ENCODE data around the gene ZC3HAV1.

Gene ZC3HAV1

GRCh38 chr7:139153832-139154231 is 44.3 kb upstream of the ZC3HAV1 start (continued):
- TF ChIP-seq PATZ1 (CRISPR knock-in tag; IDR thresholded peaks at IDR 0.05; ENCODE audit: borderline replicate concordance) (no peak), CSDC2 (CRISPR knock-in tag; IDR thresholded peaks at IDR 0.05) (no peak)
- TF ChIP-seq, protein P1, sequence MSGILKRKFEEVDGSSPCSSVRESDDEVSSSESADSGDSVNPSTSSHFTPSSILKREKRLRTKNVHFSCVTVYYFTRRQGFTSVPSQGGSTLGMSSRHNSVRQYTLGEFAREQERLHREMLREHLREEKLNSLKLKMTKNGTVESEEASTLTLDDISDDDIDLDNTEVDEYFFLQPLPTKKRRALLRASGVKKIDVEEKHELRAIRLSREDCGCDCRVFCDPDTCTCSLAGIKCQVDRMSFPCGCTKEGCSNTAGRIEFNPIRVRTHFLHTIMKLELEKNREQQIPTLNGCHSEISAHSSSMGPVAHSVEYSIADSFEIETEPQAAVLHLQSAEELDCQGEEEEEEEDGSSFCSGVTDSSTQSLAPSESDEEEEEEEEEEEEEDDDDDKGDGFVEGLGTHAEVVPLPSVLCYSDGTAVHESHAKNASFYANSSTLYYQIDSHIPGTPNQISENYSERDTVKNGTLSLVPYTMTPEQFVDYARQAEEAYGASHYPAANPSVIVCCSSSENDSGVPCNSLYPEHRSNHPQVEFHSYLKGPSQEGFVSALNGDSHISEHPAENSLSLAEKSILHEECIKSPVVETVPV (CRISPR knock-in tag; IDR thresholded peaks at IDR 0.05) = no peak

DNA sequence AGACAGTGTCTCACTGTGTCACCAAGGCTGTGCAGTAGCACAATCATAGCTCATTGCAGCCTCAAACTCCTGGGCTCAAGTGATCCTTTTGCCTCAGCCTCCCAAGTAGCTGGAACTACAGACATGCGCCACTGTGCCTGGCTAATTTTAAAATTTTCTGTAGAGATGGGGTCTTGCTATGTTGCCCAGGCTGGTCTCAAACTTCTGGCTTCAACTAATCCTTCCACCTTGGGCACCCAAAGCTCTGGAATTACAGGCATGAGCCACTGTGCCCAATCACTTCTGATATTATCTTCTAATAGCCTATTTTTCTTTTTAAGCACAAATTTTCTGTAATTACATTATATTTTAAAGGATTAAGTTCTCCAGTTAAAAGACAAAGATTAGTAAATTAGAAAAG is 42.6 kb upstream of the ZC3HAV1 start:
- no peak for ATAC-seq
- TF ChIP-seq RARB (CRISPR knock-in tag; IDR thresholded peaks at IDR 0.05) (no peak), ZC3H10 (CRISPR knock-in tag; IDR thresholded peaks at IDR 0.05) (no peak), GLIS3 (CRISPR knock-in tag; IDR thresholded peaks at IDR 0.05) (no peak), ESRRG (CRISPR knock-in tag; IDR thresholded peaks at IDR 0.05) (no peak), OSR1 (CRISPR knock-in tag; IDR thresholded peaks at IDR 0.05) (no peak), BACH2 (CRISPR knock-in tag; IDR thresholded peaks at IDR 0.05; ENCODE audit: borderline replicate concordance) (no peak), ZNF8 (CRISPR knock-in tag; IDR thresholded peaks at IDR 0.05) (no peak), POU6F1 (CRISPR knock-in tag; IDR thresholded peaks at IDR 0.05; ENCODE audit: borderline replicate concordance, low read depth) (no peak), CREB5 (CRISPR knock-in tag; IDR thresholded peaks at IDR 0.05; ENCODE audit: low read depth) (no peak), TOX (CRISPR knock-in tag; IDR thresholded peaks at IDR 0.05; ENCODE audit: borderline replicate concordance) (no peak), CSDC2 (CRISPR knock-in tag; IDR thresholded peaks at IDR 0.05) (no peak), ARNTL (CRISPR knock-in tag; IDR thresholded peaks at IDR 0.05; ENCODE audit: borderline replicate concordance, low read depth) (no peak), TSHZ2 (CRISPR knock-in tag; IDR thresholded peaks at IDR 0.05) (no peak), ZFP30 (CRISPR knock-in tag; IDR thresholded peaks at IDR 0.05) (no peak)

DNA sequence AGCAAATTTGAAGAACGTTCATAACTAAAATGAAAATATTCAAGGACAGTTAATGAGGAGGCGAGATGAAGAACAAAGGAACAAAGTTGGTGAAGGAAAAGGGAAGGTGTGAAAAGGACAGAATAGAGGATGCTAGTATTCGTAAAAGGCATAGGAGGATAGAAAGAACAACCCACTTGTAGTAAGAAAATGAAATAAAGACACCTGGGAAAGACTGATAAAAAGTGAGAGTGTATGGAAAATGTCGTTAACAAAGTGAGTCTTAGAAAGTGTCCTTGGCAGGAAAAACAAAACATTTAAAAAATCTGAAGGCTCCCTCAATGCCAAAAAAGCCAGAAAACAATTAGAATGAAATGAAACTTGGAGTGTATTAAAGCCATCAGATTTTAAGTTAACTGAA is 29.6 kb upstream of the ZC3HAV1 start:
- no peak for ATAC-seq
- TF ChIP-seq GLIS3 (CRISPR knock-in tag; IDR thresholded peaks at IDR 0.05) (no peak), PATZ1 (CRISPR knock-in tag; IDR thresholded peaks at IDR 0.05; ENCODE audit: borderline replicate concordance) (no peak), RARB (CRISPR knock-in tag; IDR thresholded peaks at IDR 0.05) (no peak), ISL1 (CRISPR knock-in tag; IDR thresholded peaks at IDR 0.05) (no peak), SNAI2 (CRISPR knock-in tag; IDR thresholded peaks at IDR 0.05) (no peak), ZFP3 (CRISPR knock-in tag; IDR thresholded peaks at IDR 0.05) (no peak), BACH2 (CRISPR knock-in tag; IDR thresholded peaks at IDR 0.05; ENCODE audit: borderline replicate concordance) (no peak), ESRRG (CRISPR knock-in tag; IDR thresholded peaks at IDR 0.05) (no peak), ZC3H10 (CRISPR knock-in tag; IDR thresholded peaks at IDR 0.05) (no peak), ZFP30 (CRISPR knock-in tag; IDR thresholded peaks at IDR 0.05) (no peak), OSR1 (CRISPR knock-in tag; IDR thresholded peaks at IDR 0.05) (no peak)
- TF ChIP-seq, protein P1 (CRISPR knock-in tag; IDR thresholded peaks at IDR 0.05) = no peak

Data from SK-N-SH treated with all-trans-retinoic acid at 6 μM for 48 hours (cell line).